ENCODE measurements around the gene MAFG. TPM values are rescaled to one million over a fixed set of nuclear protein-coding genes. Genes with fewer than 3 reads are reported as not detected.

MAFG gene
- polyA plus RNA-seq, 4 donors: 7.6 to 17.1 (median 12.8) TPM

DNA sequence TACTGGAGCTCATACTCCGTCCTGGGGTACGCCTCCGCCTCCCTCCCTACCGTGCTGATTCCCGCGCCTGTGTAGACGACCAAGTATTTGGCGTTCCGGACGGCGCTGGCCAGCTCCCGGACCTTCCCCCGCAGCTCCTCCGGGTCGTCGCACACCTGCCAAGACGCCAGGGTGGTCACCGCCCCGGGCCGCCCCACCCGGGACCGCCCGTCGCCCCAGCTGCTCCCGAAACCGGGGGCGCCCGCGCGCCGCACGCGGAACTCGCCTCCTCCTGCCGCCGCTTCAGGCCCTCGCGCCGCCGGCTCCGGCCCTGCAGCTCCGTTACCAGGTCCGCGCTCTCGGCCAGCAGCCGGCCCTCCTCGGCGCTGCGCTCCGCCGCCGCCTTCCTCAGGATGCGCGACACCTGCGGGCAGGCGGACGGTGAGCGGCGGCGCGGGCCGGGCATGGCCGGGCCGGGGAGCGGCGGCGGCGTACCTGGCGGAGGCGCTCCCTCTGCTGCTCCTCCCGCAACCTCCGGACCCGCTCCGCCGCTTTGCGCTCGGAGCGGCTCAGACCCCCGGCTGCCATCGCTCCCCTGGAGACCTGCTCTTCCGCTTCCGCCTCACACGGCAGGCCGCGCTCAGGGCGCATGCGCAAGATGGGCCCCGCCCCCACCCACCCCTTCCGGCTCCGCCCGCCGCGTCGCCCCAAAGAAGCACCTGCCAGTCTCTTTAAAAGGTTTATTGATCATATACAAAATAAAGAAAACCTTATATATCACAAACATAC lies 9.8 kb downstream of the MAFG start, which contains the start of gene SIRT7:
Gene SIRT7, minus strand, starts transcription at position 612 of the 768 bp plus-strand sequence. Its CDS starts 45 bp downstream, at position 567.
- Histone ChIP-seq H3K4me3 (ENCODE audit: low read depth in 1 of 3, low read length in 3 of 3) (peak within 1 kb of the TSS; percentile 49 to 91 (median 76)), H3K36me3 (ENCODE audit: control insufficient read depth in 3 of 3, insufficient read depth in 2 of 3, low read depth in 1 of 3, low read length in 3 of 3) (peaks cover 5 to 71% (median 17%) of the 10 kb centered on the region in 3 donors), H3K27me3 (ENCODE audit: control insufficient read depth in 3 of 3, insufficient read depth in 3 of 3, low read length in 3 of 3) (no peaks in the 10 kb centered on the region), H3K4me1 (ENCODE audit: control insufficient read depth in 3 of 3, insufficient read depth in 2 of 3, low read depth in 1 of 3, low read length in 2 of 3) (peaks cover 8 to 35% (median 9%) of the 10 kb centered on the region in 3 donors), H3K9me3 (ENCODE audit: control insufficient read depth in 2 of 2, insufficient read depth in 1 of 2, low read depth in 1 of 2, low read length in 1 of 2) (no peaks in the 10 kb centered on the region), H3K27ac (ENCODE audit: low read depth in 1 of 3, low read length in 2 of 3) (peak within 1 kb of the TSS; percentile 80 to 94 (median 86))
- FAIRE-seq: no peak
- WGBS, 3 donors: 0 to 1% (median 1%) methylated on average over 69 to 94 of the region's 94 CpGs
- peak; percentile 85 to 91 for DNase-seq

DNA sequence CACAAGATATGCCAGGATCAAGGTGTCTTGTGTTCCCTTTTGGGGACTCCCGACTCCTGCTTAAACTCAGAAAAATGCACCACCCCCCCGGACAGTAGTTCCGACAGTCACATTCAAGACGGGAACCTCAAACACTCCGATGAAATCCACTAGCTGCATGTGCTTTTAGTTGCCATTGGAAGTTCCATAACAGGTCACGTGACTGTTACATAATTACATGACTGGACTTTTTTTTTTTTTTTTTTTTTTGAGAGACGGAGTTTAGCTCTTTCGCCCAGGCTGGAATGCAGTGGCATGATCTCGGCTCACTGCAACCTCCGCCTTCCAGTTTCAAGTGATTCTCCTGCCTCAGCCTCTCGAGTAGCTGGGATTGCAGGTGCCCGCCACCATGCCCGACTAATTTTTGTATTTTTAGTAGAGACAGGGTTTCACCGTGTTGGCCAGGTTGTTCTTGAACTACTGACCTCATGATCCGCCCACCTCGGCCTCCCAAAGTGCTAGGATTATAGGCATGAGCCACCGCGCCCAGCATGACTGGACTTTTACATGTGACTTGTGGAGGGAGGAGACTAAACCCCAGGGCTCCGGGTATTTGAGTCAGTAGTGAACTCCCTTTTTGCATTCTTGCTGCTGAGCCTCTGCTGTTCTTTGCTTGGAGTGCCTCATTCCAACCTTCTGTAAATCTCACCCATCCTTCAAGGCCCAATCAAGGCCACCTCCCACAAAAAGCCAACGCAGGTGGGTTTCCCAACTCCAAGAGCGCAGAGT lies 11.1 kb downstream of the MAFG start:
- H3K9me3 ChIP-seq (ENCODE audit: control insufficient read depth in 2 of 2, insufficient read depth in 1 of 2, low read depth in 1 of 2, low read length in 1 of 2): no peaks in the 10 kb centered on the region
- H3K36me3 ChIP-seq (ENCODE audit: control insufficient read depth in 3 of 3, insufficient read depth in 2 of 3, low read depth in 1 of 3, low read length in 3 of 3): peaks cover 9 to 73% (median 21%) of the 10 kb centered on the region in 3 donors
- WGBS, 3 donors: 63 to 75% (median 65%) methylated on average over 21 of the region's 21 CpGs
- peak overlapping the region in 2 of 3 donors; percentile 49 to 91 for H3K4me3 ChIP-seq (ENCODE audit: low read depth in 1 of 3, low read length in 3 of 3)
- FAIRE-seq (no peak), DNase-seq (peak; percentile 60 to 82)
- peaks cover 8 to 33% (median 9%) of the 10 kb centered on the region in 3 donors for H3K4me1 ChIP-seq (ENCODE audit: control insufficient read depth in 3 of 3, insufficient read depth in 2 of 3, low read depth in 1 of 3, low read length in 2 of 3)
- no peaks in the 10 kb centered on the region for H3K27me3 ChIP-seq (ENCODE audit: control insufficient read depth in 3 of 3, insufficient read depth in 3 of 3, low read length in 3 of 3)
- H3K27ac ChIP-seq (ENCODE audit: low read depth in 1 of 3, low read length in 2 of 3): peak overlapping the region; percentile 35 to 94 (median 52)

DNA sequence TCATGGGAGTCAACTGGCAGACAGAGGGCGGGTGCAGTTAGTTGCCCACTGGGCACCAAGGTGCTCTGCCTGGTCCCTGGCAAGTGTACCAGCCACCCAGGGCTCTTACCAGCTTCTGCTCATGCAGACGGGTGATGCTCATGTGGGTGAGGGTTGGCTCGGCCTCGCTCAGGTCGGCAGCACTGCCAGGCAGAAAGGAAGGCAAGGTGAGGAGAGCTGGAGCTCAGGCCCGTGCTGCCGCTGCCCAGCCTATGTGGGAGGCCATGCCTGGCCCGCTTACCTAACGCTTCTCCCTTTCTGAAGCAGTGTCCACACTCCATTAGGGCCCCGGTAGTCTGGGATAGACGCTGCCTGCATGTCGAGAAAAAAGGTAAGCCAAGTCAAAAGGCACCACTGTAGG lies 12.2 kb downstream of the MAFG start:
- no peak for FAIRE-seq
- no peaks in the 10 kb centered on the region for H3K9me3 ChIP-seq (ENCODE audit: control insufficient read depth in 2 of 2, insufficient read depth in 1 of 2, low read depth in 1 of 2, low read length in 1 of 2)
- no peak overlapping the region for H3K4me3 ChIP-seq (ENCODE audit: low read depth in 1 of 3, low read length in 3 of 3)
- H3K4me1 ChIP-seq (ENCODE audit: control insufficient read depth in 3 of 3, insufficient read depth in 2 of 3, low read depth in 1 of 3, low read length in 2 of 3): peaks cover 8 to 34% (median 9%) of the 10 kb centered on the region in 3 donors
- H3K27me3 ChIP-seq (ENCODE audit: control insufficient read depth in 3 of 3, insufficient read depth in 3 of 3, low read length in 3 of 3): no peaks in the 10 kb centered on the region
- no peak for DNase-seq
- H3K27ac ChIP-seq (ENCODE audit: low read depth in 1 of 3, low read length in 2 of 3): no peak overlapping the region
- peaks cover 7 to 62% (median 21%) of the 10 kb centered on the region in 3 donors for H3K36me3 ChIP-seq (ENCODE audit: control insufficient read depth in 3 of 3, insufficient read depth in 2 of 3, low read depth in 1 of 3, low read length in 3 of 3)
- 89 to 95% (median 93%) methylated on average over 12 of the region's 12 CpGs for WGBS, 3 donors

DNA sequence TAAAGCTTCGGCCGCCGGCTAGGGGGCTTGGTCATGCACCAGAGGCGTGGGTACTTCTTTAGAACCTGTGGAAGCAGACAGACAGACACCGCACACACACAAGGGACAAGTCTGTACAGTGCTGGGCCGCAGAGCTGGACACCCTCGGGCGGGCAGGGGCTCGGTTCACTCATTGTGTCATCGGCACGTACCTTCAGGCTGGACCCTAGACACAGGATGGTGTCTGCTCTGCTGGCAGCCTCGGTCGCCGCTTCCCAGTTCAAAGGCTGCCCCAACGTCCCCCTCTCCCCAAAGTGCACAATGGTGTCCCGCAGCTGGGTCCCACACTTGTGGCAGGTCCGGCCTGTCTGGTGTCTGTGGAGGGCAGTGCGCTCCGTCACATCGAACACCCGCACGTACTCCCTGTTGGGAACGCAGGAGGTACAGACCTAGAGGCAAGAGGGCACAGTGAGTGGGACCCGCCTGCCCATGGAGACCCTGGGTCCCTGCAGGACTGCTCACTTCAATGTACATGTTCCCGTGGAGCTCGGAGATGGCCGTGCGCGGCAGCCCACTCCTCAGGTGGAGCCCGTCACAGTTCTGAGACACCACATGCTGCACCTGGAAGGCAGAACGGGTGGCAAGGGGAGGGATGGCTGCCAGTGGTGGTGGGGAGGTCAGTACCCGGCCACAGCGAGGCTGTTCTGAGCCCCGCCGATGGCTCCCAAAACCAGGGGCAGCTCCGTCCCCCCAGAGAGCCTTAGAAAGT lies 13.3 kb downstream of the MAFG start:
- Histone ChIP-seq H3K27me3 (ENCODE audit: control insufficient read depth in 3 of 3, insufficient read depth in 3 of 3, low read length in 3 of 3) (no peaks in the 10 kb centered on the region), H3K4me1 (ENCODE audit: control insufficient read depth in 3 of 3, insufficient read depth in 2 of 3, low read depth in 1 of 3, low read length in 2 of 3) (peaks cover 5 to 36% (median 9%) of the 10 kb centered on the region in 3 donors), H3K36me3 (ENCODE audit: control insufficient read depth in 3 of 3, insufficient read depth in 2 of 3, low read depth in 1 of 3, low read length in 3 of 3) (peaks cover 7 to 56% (median 24%) of the 10 kb centered on the region in 3 donors), H3K27ac (ENCODE audit: low read depth in 1 of 3, low read length in 2 of 3) (no peak overlapping the region), H3K4me3 (ENCODE audit: low read depth in 1 of 3, low read length in 3 of 3) (no peak overlapping the region), H3K9me3 (ENCODE audit: control insufficient read depth in 2 of 2, insufficient read depth in 1 of 2, low read depth in 1 of 2, low read length in 1 of 2) (no peaks in the 10 kb centered on the region)
- DNase-seq (no peak), FAIRE-seq (no peak)
- 96 to 98% (median 96%) methylated on average over 34 to 36 of the region's 36 CpGs for WGBS, 3 donors

DNA sequence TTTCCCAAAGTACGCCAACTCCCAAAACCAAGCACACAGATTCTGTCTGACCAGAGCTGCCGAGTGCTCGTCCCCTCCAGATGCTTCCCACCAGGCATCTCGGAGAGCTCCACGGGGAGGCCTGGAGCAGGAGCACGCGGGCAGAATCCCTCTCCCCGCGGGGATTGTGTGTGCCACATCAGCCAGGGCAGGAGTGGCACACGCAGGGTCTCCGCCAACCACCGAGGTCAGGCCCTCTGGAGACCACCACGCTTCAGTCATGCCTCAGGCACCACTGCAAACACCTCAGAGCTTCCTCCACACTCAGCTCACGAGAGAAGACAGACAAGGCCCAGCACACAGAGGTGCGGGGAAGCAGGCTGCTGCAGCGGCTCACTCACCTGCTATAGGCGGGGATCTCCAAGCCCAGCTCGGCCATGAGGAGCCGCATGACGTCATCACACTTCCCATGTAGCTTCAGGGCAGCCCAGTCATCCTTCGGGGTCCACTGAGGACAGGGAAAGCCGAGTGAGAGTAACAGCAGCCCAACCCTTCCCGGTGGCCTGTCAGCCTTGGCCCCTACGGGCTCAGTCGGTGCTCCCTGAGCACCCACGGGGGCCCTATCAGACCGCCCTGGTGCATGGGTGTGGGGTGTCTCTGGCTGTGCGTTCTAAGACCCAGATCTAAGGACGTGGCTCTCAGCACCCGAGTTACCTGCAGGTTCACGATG lies 14.0 kb downstream of the MAFG start:
- FAIRE-seq (no peak), DNase-seq (no peak)
- H3K27me3 ChIP-seq (ENCODE audit: control insufficient read depth in 3 of 3, insufficient read depth in 3 of 3, low read length in 3 of 3): no peaks in the 10 kb centered on the region
- no peak overlapping the region for H3K27ac ChIP-seq (ENCODE audit: low read depth in 1 of 3, low read length in 2 of 3)
- 94 to 98% (median 95%) methylated on average over 31 of the region's 31 CpGs for WGBS, 3 donors
- peaks cover 5 to 32% (median 9%) of the 10 kb centered on the region in 3 donors for H3K4me1 ChIP-seq (ENCODE audit: control insufficient read depth in 3 of 3, insufficient read depth in 2 of 3, low read depth in 1 of 3, low read length in 2 of 3)
- no peaks in the 10 kb centered on the region for H3K9me3 ChIP-seq (ENCODE audit: control insufficient read depth in 2 of 2, insufficient read depth in 1 of 2, low read depth in 1 of 2, low read length in 1 of 2)
- no peak overlapping the region for H3K4me3 ChIP-seq (ENCODE audit: low read depth in 1 of 3, low read length in 3 of 3)
- H3K36me3 ChIP-seq (ENCODE audit: control insufficient read depth in 3 of 3, insufficient read depth in 2 of 3, low read depth in 1 of 3, low read length in 3 of 3): peaks cover 7 to 56% (median 24%) of the 10 kb centered on the region in 3 donors

DNA sequence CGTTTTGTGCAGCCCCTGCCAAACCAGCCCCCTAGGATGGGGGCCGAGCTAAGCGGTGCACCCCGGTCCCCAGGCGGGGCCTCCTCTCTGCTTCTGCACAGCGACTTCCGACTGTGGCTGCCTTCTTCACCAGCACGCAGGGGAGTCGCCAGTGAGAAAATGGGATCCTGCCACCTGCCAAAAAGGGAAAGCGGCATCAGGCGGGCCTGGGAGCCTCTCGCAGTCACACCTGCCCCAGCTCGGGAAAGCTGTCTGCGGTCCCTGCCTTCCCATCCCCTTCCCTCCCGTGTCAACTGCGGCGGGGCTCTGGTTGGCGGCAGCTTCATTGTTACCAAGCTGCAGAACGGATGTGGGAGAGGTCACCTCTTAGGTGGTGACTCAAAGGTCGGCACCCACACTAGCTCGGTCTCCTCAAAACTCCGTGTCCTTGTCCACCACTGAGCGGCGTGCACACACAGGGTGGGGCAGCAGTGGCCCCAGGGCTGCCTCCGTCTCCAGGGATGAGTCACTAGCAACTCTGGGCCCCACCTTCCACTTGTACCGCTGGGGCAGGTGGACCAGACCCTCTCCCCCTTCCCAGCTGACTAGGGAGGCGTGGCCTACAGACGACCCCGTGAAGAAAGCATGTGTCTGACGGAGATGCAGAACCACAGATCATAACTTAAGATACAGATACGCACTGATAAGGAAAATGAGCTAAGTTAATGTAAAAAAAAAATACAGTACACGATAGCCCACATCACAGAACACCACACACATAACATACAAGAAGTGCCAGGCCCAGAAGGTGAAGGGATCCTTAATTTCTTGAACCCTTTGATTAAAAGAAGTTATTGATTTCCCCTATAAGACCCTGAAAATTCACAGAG lies 14.9 kb downstream of the MAFG start:
- no peak overlapping the region for H3K27ac ChIP-seq (ENCODE audit: low read depth in 1 of 3, low read length in 2 of 3)
- H3K27me3 ChIP-seq (ENCODE audit: control insufficient read depth in 3 of 3, insufficient read depth in 3 of 3, low read length in 3 of 3): no peaks in the 10 kb centered on the region
- peaks cover 7 to 64% (median 31%) of the 10 kb centered on the region in 3 donors for H3K36me3 ChIP-seq (ENCODE audit: control insufficient read depth in 3 of 3, insufficient read depth in 2 of 3, low read depth in 1 of 3, low read length in 3 of 3)
- peaks cover 2 to 28% (median 7%) of the 10 kb centered on the region in 3 donors for H3K4me1 ChIP-seq (ENCODE audit: control insufficient read depth in 3 of 3, insufficient read depth in 2 of 3, low read depth in 1 of 3, low read length in 2 of 3)
- peak in 1 of 2 donors; percentile 56 for DNase-seq
- H3K4me3 ChIP-seq (ENCODE audit: low read depth in 1 of 3, low read length in 3 of 3): no peak overlapping the region
- H3K9me3 ChIP-seq (ENCODE audit: control insufficient read depth in 2 of 2, insufficient read depth in 1 of 2, low read depth in 1 of 2, low read length in 1 of 2): no peaks in the 10 kb centered on the region
- no peak for FAIRE-seq
- WGBS, 3 donors: 80 to 90% (median 88%) methylated on average over 31 to 32 of the region's 32 CpGs

DNA sequence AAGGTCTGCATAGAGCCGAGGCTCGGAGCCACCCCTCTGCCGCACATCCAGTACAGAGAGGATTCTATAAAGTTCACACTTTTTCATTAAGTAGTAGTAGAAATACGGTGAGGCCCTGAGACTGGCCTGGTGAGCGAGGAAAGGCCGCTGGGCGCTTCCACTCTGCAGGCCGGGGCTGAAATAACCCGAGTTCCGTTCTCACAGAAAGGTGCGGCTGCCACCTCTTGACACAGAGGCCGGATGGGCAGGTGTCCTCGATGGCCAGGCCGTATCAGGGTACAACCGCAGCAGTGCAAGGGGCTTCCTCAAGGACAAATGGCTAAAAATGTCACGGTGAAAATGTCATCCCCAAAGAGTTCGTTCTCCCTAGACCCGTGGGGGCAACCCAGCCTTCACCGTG lies 15.6 kb downstream of the MAFG start:
- Histone ChIP-seq H3K36me3 (ENCODE audit: control insufficient read depth in 3 of 3, insufficient read depth in 2 of 3, low read depth in 1 of 3, low read length in 3 of 3) (peaks cover 7 to 71% (median 32%) of the 10 kb centered on the region in 3 donors), H3K27me3 (ENCODE audit: control insufficient read depth in 3 of 3, insufficient read depth in 3 of 3, low read length in 3 of 3) (no peaks in the 10 kb centered on the region), H3K4me1 (ENCODE audit: control insufficient read depth in 3 of 3, insufficient read depth in 2 of 3, low read depth in 1 of 3, low read length in 2 of 3) (peaks cover 2 to 24% (median 4%) of the 10 kb centered on the region in 3 donors), H3K27ac (ENCODE audit: low read depth in 1 of 3, low read length in 2 of 3) (peak overlapping the region in 2 of 3 donors; percentile 13 to 36), H3K9me3 (ENCODE audit: control insufficient read depth in 2 of 2, insufficient read depth in 1 of 2, low read depth in 1 of 2, low read length in 1 of 2) (no peaks in the 10 kb centered on the region), H3K4me3 (ENCODE audit: low read depth in 1 of 3, low read length in 3 of 3) (peak overlapping the region in 1 of 3 donors; percentile 13)
- WGBS, 3 donors: 80 to 87% (median 83%) methylated on average over 19 of the region's 19 CpGs
- FAIRE-seq (no peak), DNase-seq (no peak)

Data from small intestine (tissue), 7 donors.